ENCODE results near the gene C20orf96.
A peak's percentile ranks its signal among the peaks of the same experiment; 100 is the strongest.
"Not testable (repeated sequence)": the region's sequence is repeated elsewhere in the genome, so short reads cannot be mapped to it uniquely, and the experiment has no call there.

The C20orf96 gene

DNA sequence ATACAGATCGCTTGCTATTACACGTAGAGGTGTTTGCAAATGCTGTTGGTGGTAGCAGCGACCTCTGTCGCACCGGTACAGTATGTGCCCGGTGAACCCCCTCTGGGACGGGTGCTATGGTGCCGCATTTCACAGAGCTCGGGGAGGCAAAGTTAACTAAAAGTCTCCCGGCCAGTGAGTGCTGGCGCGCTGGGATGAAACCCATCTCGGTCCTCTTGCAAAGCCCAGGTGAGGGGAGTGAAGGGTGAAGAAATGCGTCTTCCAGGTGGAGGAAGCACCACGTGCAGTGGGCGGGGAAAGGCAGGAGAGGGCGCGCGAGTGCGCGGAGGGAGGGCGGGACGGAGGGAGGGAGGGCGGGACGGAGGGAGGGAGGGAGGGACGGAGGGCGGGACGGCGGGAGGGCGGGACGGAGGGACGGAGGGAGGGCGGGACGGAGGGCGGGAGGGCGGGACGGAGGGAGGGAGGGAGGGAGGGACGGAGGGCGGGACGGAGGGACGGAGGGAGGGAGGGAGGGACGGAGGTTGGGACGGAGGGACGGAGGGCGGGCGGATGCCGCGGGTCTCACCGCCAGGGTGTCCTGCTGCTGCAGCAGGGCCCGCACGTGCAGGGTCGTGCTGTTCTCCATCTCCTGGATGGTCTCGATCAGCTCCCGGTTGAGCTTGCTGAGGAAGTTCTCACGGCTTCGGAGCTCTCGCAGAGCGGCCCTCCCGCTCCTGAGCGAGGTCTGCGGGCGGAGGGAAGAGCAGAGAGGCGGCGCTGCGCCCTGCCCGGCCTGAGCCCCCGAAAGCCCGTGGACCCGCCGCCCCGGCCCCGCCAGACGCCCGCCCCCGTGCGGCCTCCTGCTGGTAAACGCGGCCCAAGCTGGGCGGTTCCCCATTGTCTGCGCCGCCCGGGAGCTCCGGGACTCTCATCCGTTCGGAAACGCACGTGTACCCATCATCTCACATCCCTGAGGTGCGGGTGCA, 11.7 kb downstream of the C20orf96 start:
- no peak for DNase-seq (ENCODE audit: low read depth)

DNA sequence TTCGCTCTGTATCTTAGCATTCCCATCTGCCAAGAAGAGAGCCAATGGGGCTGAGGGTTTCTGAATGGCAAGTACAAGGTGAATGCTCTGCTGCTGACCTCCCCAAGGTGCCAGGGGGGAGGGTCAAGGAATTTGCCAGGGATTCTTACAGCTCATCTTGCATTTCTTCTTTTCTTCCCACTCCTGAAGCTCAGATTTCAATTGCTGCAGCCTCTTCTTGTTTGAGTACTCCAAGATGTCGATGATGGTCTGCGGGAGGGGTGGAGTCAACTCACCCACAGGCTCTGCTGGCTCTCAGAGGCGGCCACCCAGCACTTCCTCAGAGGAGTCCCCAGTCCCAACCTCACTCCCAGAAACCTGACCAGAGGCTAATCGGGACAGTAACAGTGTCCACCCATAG, 12.4 kb downstream of the C20orf96 start:
- DNase-seq (ENCODE audit: low read depth): no peak

DNA sequence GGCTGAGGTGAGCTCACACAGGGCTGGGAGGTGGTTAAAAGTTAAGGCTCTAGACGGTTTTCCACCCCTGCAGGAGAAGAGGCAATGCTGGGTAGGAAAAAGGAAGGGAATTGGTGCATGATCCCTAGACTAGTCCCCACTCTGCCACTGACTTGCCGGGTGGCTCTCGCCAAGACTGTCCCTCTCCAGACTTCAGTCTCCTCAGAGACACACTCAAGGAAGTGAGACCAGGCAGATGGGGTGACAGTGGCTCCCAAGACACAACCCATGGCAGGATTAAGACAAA, 13.1 kb downstream of the C20orf96 start:
- DNase-seq (ENCODE audit: low read depth): no peak

DNA sequence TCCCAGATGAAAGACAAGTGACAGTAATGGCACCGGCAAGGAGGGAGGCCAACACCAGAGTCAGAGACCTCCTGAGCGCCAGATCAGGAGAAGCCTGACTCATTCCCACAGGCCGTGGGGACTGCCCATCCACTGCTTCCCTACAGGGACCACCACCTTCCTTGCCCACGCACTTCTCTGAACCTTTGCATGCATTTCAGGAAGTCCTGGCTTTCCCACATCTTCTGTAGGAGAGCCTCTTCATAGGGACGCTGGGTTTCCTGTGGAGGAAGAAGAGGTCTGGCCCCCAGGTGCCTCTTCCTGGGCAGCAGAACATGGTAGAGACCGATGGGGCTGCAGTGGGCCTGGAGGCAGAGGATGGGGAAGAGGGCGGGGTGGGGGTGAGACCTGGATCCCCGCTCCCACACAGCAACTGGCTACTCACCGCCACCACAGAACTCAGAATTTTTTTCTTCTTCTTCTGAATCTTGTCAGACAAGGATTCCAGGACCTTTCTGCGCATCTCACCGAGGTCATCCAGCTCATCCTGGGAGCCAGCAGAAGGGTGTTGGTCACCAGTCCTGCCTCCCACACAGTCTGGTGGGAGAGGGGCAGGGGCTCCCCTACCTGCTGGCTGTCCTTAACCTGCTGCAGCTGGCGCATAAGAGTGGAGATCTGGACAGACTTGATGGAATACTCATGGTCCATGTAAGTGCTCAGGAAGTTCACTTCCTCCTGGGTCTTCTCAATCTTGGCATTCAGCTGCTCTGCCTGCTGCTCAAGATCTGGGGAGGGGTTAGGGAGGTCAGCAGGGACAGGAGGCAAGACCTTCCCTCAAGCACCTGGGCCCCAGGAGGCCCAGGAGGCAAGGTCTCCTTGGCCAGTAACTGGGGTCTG, 13.7 kb downstream of the C20orf96 start:
- DNase-seq (ENCODE audit: low read depth): no peak

DNA sequence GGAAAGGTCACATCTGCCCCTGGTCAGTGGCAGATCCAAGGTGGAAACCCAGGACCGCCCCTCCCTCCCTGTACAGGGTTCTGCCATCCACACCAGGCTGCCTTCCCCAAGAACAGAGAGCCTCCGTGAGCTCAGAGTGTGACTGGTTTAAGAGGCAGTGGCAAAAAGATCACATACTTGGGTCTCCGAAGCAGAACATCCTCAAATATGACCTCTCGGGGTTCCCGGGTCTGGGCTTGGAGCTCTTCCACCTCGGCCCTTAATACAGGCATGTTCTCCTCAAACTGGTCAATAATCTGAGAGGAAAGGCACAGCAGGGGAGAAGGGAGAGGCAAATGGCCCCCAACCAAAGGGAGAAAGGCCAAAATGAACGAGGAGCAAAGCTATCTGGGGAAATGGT, 14.8 kb downstream of the C20orf96 start:
- DNase-seq (ENCODE audit: low read depth): no peak

DNA sequence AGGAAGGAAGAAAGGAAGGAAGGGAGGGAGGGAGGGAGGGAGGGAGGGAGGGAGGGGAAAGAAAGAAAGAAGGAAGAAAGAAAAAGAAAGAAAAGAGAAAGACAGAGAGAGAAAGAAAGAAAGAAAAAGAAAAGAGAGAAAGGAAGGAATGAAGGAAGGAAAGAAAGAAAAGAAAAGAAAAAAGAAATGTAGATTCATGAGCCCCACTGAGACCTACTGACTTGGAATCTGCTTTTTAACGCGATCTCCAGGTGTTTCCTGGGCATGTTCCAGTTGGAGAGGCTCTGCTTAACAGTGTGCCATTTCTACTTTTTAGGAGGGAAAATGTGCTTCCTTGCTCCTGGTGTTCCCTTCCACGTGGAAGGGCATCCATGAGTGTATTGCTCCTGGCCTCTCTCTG, 16.7 kb downstream of the C20orf96 start:
- no peak for DNase-seq (ENCODE audit: low read depth)

DNA sequence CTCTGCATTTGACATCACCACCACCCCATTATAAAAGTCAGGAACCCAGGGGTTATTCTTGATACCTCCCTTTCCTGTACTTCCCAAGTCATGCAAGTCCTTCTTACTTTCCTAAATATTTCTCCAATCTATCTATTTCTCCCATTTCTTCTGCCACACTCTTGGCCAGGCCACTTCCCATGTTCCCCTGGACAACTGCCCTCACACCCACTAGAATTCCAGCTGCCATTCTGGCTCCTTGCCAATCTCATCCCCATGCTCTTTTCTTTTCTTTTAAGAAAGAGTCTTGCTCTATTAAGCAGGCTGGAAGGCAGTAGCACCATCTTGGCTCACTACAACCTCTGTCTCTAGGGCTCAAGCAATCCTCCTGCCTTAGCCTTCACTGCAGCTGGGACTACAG, 17.8 kb downstream of the C20orf96 start:
- no peak for DNase-seq (ENCODE audit: low read depth)

DNA sequence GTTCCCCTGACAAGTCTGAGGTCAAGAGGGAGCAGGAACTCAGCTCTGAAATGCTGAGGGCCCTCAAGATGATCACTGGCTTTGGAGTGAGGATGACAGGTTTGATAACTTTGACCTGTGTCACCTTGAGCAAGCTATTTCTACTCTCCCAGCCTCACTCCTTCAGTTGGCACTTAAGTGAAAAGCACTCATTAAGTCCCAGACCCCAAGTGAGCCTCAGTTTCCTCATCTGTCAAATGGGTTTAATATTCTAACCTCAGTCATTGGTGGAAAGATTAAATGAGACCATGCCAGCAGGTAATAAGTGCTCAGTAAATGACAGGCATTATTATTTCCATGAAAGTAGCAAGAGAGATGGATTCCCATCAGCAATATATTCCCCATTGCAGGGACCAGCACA, 19.0 kb downstream of the C20orf96 start:
- DNase-seq (ENCODE audit: low read depth): no peak

DNA sequence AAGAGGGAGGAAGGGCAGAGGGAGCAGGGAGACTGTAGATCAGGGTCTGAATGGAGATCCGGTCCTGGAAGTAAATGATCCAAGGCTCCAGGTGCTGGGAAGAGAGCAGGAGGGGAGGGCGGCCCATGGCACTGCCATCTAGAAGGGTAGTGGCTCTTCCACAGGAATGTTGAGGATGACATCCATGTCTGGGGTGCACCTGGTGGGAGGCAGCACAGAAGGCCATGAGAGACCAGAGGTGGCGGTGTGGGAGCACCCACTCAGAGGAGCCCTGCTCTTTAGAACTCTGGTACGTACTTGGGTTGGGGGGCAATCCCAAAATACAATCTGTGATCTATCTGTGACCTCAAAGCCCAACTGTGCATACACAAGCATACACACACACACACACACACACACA, 19.5 kb downstream of the C20orf96 start:
- DNase-seq (ENCODE audit: low read depth): no peak

DNA sequence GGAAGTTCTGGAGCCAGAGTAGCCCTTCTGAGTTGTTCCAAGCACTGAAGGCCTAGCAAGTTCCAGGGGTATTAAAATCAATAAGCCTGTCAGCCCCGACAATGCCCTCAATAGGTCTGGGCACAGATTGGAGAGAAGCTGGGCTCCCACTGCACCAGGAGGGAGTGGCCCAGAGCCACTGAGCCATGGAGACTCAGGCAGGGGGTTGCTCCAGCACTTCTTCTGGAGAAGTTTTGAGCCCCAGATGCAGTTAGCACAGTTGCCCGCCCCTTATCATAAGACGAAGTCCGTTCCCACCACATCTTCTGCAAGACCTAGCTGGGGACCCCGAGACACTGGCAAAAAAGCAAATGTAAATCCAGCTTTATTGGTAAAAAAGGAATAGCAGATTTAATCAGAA, 20.0 kb downstream of the C20orf96 start:
- no peak for DNase-seq (ENCODE audit: low read depth)

DNA sequence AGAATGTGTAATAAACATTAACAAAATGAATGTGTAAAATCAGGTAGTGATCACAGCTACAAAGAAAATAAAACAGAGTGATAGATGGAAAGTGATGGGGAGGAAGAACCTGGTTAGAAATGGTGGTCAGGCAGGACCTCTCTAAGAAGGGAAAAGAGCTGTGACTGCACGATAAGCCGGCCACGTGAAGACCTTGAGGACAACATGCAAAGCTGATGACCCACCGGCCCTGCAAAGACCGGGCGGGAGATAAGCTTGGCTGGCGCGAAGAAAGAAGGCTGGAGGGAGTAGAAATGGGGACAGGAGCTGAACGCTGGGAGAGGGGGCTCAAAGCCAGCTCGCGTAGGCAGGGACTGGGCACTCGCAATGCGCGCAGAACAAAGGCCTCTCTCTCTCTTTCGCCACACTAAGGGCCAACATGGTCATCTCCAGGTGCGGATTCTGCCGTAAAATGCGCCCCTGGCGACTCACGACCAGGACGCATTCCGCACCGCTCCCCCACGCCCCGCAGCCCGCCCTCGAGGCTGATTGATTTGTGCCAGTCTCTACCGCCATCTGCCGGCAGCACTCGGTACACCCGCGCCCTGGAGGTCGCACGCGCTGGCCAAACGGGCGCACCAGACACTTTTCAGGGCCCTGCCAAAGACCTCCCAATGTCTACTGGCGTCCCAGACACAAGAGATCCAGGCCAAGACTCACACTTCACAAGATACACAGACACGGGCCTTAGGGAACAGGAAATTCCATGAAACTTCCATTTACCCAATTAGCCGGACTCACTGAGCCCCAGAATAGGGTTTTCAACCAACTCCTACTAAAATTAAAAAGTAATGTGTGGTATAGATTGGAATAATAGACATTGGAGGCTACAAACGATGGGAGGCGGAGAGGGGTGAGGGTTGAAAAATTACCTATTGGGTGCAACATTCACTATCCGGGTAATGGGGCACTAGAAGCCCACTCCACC, 23.7 kb downstream of the C20orf96 start:
- DNase-seq (ENCODE audit: low read depth): peak; percentile 70

DNA sequence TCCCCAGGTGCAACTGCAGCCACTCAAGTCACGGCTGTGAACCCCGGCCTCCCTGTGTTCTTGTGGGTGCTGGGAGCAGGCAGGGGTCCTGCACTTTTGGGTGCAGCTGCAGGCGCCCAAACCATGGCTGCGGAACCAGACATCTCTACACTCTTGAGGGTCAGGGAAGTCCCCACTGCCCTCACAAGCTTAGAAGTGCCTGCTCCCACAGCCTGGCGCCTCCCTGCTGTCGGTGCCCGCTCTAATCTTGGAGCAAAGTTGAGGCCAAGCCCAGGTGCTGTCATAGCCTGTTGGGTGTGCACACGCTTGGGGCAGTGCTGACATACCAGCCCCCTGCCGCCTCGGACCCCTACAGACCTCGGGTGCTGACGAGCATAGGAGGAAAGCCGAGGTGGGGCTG, 26.8 kb downstream of the C20orf96 start:
- DNase-seq (ENCODE audit: low read depth): no peak

DNA sequence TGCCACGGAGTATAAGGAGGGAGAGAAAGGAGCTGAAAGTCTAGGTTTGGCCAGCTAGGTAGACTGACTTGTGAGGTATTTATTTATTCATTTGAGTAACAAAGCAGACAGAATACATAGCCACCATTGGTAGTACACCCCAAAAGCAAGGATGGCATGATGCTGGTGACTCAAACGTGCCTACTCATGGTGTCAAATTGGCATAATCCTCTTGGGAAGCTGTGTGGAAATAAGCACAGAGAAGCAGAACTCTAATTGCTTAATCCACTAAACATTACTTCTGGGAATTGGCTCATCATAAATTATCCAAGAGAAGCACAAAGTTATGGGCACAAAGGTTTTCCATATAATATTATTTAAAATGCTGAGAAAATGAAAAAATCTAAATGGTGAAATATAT, 30.6 kb downstream of the C20orf96 start:
- no peak for DNase-seq (ENCODE audit: low read depth)

DNA sequence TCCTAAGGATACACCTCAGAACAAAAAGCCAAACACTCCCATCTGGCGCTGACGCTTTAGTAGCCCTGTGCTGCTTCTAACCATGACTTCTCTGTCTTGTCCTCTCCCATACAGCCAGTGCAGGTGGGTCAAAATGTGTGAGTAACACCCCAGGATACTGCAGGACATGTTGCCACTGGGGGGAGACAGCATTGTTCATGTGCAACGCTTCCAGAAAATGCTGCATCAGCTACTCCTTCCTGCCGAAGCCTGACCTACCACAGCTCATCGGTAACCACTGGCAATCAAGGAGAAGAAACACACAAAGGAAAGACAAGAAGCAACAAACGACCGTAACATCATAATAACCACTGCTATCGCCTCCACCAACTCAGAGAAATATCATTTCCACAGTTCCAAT, 31.6 kb downstream of the C20orf96 start:
- DNase-seq (ENCODE audit: low read depth): peak; percentile 41

DNA sequence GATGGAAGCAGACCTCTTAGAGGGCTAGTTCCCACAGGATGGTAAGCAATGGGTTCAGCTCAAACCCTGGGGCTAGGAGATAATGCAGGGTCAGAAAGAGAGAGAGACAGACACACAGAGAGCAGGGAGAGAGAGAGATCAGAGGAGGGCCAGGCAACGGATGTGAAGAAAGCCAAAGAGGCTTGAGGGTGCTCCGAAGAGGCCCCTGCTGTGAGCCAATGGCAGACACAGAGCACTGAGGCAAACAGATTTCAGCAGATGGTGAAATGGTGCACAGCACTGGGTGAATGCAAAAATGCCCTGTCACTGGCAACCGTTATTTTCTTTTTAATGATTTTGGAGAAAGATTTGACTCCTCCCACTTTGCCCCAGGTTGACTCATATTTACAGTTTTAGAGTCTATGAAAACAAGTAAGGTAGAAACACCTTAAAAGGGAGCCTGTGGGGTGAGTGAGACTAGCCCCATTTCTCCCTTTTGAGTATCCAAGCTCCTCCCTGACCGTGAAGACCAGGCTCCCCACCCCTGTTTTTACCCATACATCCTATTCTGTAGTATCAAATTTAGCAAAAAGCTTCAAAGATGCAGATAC, 32.2 kb downstream of the C20orf96 start:
- DNase-seq (ENCODE audit: low read depth): no peak

DNA sequence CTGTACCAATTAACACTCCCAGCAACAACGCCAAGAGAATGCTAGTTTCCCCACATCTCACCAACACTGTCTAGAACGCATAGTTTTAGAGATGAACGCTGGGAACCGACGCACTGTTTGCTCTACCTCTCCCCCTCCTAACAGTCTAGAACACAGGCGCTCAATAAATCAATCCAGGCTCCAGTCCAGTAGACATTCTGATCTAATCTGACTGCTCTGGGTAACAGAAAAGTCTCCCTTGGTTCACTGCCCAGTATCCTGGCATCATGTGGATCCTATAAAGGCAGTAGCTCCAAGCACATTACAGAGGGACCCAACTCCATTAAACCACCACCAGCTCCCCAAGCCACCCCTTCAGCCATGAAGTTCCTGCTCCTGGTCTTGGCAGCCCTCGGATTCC, 33.1 kb downstream of the C20orf96 start, which contains the start of gene DEFB132:
TSS of gene DEFB132 (plus strand) at position 306 of the 400 bp plus-strand sequence. CDS start at position 361, 55 bp downstream.
- no peak for DNase-seq (ENCODE audit: low read depth)

DNA sequence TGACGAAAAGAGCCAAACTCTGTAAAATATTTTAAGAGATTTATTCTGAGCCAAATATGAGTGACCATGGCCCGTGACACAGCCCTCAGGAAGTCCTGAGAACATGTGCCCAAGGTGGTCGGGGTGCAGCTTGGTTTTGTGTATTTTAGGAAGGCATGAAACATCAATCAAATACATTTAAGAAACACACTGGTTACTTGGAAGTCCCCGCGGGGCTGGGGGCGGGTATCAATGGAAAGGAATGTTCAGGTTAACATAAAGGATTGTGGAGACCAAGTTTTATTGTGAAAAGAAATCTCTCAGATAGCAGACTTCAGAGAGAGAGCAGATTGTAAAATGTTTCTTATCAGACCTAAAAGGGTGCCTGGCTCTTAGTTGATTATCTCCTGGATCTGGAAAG, 37.1 kb downstream of the C20orf96 start:
- not testable (repeated sequence) for DNase-seq (ENCODE audit: low read depth)

DNA sequence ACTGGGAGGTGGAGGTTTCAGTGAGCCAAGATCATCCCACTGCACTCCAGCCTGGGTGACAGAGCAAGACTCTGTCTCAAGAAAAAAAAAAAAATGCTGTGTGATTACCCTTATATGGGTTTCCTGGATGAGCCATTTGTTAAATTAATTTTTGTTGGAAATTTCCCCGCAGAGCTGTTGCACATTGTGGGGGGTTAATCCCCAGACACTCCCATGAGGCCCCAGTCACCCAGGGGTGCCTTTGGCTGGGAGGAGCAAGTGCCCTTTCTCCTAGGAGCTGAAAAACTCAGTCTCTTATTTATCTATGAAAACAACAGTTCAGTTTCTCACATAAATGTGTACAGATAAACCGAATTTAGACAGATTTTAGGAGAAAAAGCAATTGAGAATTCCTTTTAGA, 37.7 kb downstream of the C20orf96 start:
- DNase-seq (ENCODE audit: low read depth): no peak

DNA sequence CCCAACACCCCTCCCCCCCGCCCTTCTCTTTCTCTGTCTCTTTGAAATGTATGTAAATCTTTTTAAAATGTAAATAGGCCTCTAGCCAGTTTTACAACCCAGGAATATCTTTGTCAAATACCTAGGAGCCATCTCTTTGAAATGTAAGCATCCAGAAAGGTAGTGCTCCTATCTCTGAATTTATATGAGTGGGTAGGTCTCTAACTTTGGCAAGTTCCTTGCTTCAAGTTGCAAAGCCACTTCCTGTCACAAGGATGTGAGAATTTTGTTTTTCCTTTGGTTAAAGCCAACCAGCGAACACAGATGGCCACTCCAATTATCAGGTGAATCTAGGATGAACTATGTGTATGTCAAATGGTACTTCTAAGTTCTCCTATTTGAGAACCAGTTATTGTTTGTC, 39.2 kb downstream of the C20orf96 start:
- DNase-seq (ENCODE audit: low read depth): no peak

DNA sequence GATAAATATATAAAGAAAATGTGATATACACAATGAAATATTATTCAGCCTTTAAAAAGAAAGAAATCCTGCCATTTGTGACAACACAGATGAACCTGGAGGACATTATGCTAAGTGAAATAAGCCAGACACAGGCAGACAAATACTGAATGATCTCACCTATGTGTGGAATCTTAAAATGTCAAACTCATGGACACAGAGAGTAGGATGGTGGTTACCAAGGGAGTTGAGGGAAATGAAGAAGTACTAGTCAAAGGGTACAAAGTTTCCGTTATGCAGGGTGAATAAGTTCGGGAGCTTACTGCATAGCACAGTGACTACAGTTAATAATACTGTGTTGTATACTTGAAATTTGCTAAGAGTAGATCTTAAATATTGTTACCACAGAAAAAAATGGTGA, 47.6 kb downstream of the C20orf96 start:
- no peak for DNase-seq (ENCODE audit: low read depth)

DNA sequence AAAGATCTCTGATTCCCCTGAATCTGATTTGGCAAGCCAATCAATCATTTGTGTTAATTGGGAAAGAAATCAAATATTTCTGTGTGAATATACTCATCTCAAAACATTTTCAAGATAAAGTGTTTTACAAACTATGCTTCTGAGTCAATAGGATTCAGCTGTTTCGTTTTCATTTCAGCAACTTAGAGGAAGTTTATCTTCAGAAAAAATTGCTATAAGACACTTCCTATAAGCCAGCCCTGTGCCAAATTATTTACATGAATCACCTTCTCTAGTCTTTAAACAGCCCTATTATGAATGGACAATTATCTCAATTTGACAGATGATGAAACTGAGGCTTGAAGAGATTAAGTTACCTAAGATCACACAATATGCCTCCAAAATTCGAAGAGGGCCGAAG, 52.6 kb downstream of the C20orf96 start:
- DNase-seq (ENCODE audit: low read depth): no peak

DNA sequence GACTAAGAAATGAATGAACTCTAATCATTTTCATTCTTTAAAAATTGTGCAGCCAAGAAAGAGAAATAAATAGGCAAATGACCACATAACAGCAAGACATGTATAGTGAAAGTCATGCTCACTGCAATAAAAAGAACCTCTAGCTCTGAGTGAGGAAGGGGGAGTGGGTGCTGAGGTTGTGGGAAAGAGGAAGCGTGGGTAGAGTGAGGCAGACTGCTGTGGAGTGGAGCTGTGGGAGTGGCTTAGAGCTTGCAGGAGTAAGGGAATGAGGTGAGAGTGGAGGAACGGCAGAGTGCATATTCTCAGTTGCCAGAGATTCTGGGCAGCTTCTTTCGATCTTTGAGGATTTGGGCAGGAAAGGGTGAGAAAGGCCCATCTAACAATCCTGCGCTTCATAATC, 53.1 kb downstream of the C20orf96 start:
- DNase-seq (ENCODE audit: low read depth): no peak
